GM12878 (cell line): Measurements from ENCODE around the gene TBATA. TPM values are rescaled to one million over a fixed set of nuclear protein-coding genes. Genes with fewer than 3 reads are reported as not detected.

Experiments used
- ATAC-seq: fragments of 200-7000 bp; cut with Tn5 transposase; 3 replicates; pipeline ENCODE4 v1.9.1; 2020; ENCODE audit warnings: mild to moderate bottlenecking, moderate library complexity
- BruUV-seq: library from RNA; stranded (reverse); fragments of 400-500 nt; replicated peaks from 2 replicates; lab custom pipeline; 2021; lab: Mats Ljungman, UMichigan
- CTCF ChIA-PET: fragments of 300-600 bp; sonication (Branson Sonifier 250); formaldehyde crosslinking; extraction: SDS; loops from one replicate; lab custom pipeline; 2021; ENCODE audit warnings: inconsistent platforms; lab: Yijun Ruan, JAX
- POLR2A ChIA-PET: fragments of 350-600 bp; formaldehyde crosslinking; extraction: SDS; loops from one replicate; lab custom pipeline; 2021; ENCODE audit warnings: inconsistent platforms; lab: Charles Lee
- RAD21 ChIA-PET: fragments of 300-600 bp; sonication (Branson Sonifier 250); formaldehyde crosslinking; loops from one replicate; lab custom pipeline; 2023; ENCODE audit warnings: antibody characterized with exemption; ENCODE audit not compliant: unreplicated experiment; lab: Charles Lee
- SMC1A ChIA-PET: fragments of 300-600 bp; sonication (Branson Sonifier 250); formaldehyde crosslinking; loops from one replicate; lab custom pipeline; 2023; ENCODE audit not compliant: unreplicated experiment, uncharacterized antibody; lab: Charles Lee
- DNase-seq: peaks from one replicate; pipeline ENCODE4 v3.0.0-alpha.2; 2011; ENCODE audit warnings: low read depth, low spot score
- FAIRE-seq: peaks from 3 replicates; lab custom pipeline; 2011; peaks lifted over from hg19 to GRCh38; lab: Jason Lieb, UNC
- H2AFZ ChIP-seq: 2 replicates; pipeline ENCODE4 v1.6.0; 2011; ENCODE audit warnings: low read depth, low read length, control low read depth; ENCODE audit not compliant: control insufficient read depth
- H3K27ac ChIP-seq: 2 replicates; pipeline ENCODE4 v1.5.1; 2011; ENCODE audit warnings: control low read depth; ENCODE audit not compliant: control insufficient read depth, insufficient read depth
- H3K27me3 ChIP-seq, 2 experiments: replicated peaks in 1 of 2; 2 replicates each; pipeline versions ENCODE4 v1.6.0 to v1.6.1; 2011; ENCODE audit warnings: low read length in 1 of 2; ENCODE audit not compliant: control insufficient read depth in 2 of 2, insufficient read depth in 2 of 2
- H3K36me3 ChIP-seq, 2 experiments: 2 replicates each; pipeline ENCODE4 v1.5.1; 2011; ENCODE audit warnings: low read length in 1 of 2; ENCODE audit not compliant: control insufficient read depth in 2 of 2, insufficient read depth in 2 of 2
- H3K4me1 ChIP-seq: 2 replicates; pipeline ENCODE4 v1.6.1; 2011; ENCODE audit warnings: mild to moderate bottlenecking, low read length, moderate library complexity, mixed read lengths; ENCODE audit not compliant: control insufficient read depth, insufficient read depth
- H3K4me2 ChIP-seq: 2 replicates; pipeline ENCODE4 v1.6.0; 2011; ENCODE audit warnings: control low read depth; ENCODE audit not compliant: control insufficient read depth, insufficient read depth
- H3K4me3 ChIP-seq: fragments of 200-600 bp; sonication (generic); 2 replicates; pipeline ENCODE4 v1.5.1; 2016
- H3K79me2 ChIP-seq: 2 replicates; pipeline ENCODE4 v1.6.0; 2011; ENCODE audit warnings: low read length; ENCODE audit not compliant: control insufficient read depth, insufficient read depth
- H3K9ac ChIP-seq: 2 replicates; pipeline ENCODE4 v1.8.0; 2011; ENCODE audit warnings: low read length, control low read depth, mixed read lengths; ENCODE audit not compliant: control insufficient read depth, insufficient read depth
- H3K9me3 ChIP-seq: replicated peaks from 3 replicates; pipeline ENCODE4 v1.5.1; 2011; ENCODE audit warnings: mild to moderate bottlenecking, low read length; ENCODE audit not compliant: control insufficient read depth, insufficient read depth
- H4K20me1 ChIP-seq: 2 replicates; pipeline ENCODE4 v1.6.0; 2011; ENCODE audit not compliant: control insufficient read depth, insufficient read depth
- BACH1 ChIP-seq: fragments of 450-650 bp; IDR thresholded peaks from 2 replicates; pipeline ENCODE4 v1.6.1; 2017; ENCODE audit warnings: mild to moderate bottlenecking, borderline replicate concordance
- BCLAF1 ChIP-seq: fragments of 450-650 bp; IDR thresholded peaks from 2 replicates; pipeline ENCODE4 v1.6.1; 2017; ENCODE audit warnings: antibody characterized with exemption, mild to moderate bottlenecking, moderate library complexity
- BMI1 ChIP-seq: fragments of 450-650 bp; IDR thresholded peaks from 2 replicates; pipeline ENCODE4 v1.6.1; 2016; ENCODE audit warnings: mild to moderate bottlenecking, moderate library complexity, borderline replicate concordance
- FOS ChIP-seq: IDR thresholded peaks from 3 replicates; pipeline ENCODE4 v1.6.1; 2011; ENCODE audit warnings: borderline replicate concordance; ENCODE audit not compliant: insufficient read length; ENCODE audit errors: extremely low read depth
- HCFC1 ChIP-seq: fragments of 150-350 bp; IDR thresholded peaks from 2 replicates; pipeline ENCODE4 v1.6.1; 2014; ENCODE audit warnings: low read length
- MXI1 ChIP-seq: fragments of 150-350 bp; IDR thresholded peaks from 2 replicates; pipeline ENCODE4 v1.6.1; 2011; ENCODE audit warnings: low read depth, mild to moderate bottlenecking, inconsistent platforms, low read length, improper control_type of control experiment
- PRDM15 ChIP-seq: fragments of 450-650 bp; formaldehyde crosslinking; IDR thresholded peaks from 2 replicates; pipeline ENCODE4 v1.4.0; 2020; ENCODE audit warnings: mild to moderate bottlenecking, moderate library complexity
- RELB ChIP-seq: fragments of 450-650 bp; IDR thresholded peaks from 2 replicates; pipeline ENCODE4 v1.6.1; 2017; ENCODE audit warnings: low read depth, mild to moderate bottlenecking, moderate library complexity
- RFX5 ChIP-seq: IDR thresholded peaks from 2 replicates; pipeline ENCODE4 v1.6.1; 2011; ENCODE audit warnings: low read depth, low read length, improper control_type of control experiment
- WGBS: methylation state at CpG from one replicate; pipeline ENCODE4 v1.1.6; 2016; ENCODE audit warnings: low lambda C conversion rate; ENCODE audit not compliant: insufficient replicate concordance, insufficient coverage; ENCODE audit errors: missing lambda C conversion rate; 5-methylcytosine and 5-hydroxymethylcytosine counted together
- in situ Hi-C: fragments of 300-500 bp; cut with MboI; formaldehyde crosslinking; loops from 9 replicates; pipeline ENCODE4 v1.14.3; 2018; ENCODE audit warnings: mixed read lengths
- intact Hi-C: fragments of 100-400 bp; cut with micrococcal nuclease; formaldehyde crosslinking; loops from one replicate; pipeline ENCODE4 v1.14.2; 2022; ENCODE audit not compliant: unreplicated experiment
- polyA plus RNA-seq, 11 experiments: library from polyadenylated mRNA; depleted of rRNA in 4 of 11; unstranded in 6 of 11; stranded (reverse) in 5 of 11; fragments of >200 nt; fragmentation: Nextera tagmentation in 4 of 11; fragmentation: Illumina TruSeq in 1 of 11; extraction: Ambion mirVana in 4 of 11; extraction: Trizol in 1 of 11; gene quantifications; 1 replicate in 1 of 11; 2 replicates in 10 of 11; pipeline versions ENCODE4 v1.2.1 to v1.2.3, GENCODE V29; 2011 to 2016; ENCODE audit warnings: inconsistent platforms in 2 of 11, missing spikeins in 2 of 11, low read depth in 1 of 11
- total RNA-seq, 4 experiments: library from RNA; depleted of rRNA in 3 of 4; stranded (reverse); fragments of >200 nt in 3 of 4; fragmentation: Illumina TruSeq in 1 of 4; extraction: Trizol in 1 of 4; gene quantifications; 2 replicates each; pipeline versions ENCODE4 v1.2.1 to v1.2.3, GENCODE V29; 2013 to 2021

The TBATA gene
- total and polyA plus RNA-seq, 10 of the 15 experiments (the other 5 are each of a cell fraction or from before 2014, with no cell fraction given) = not detected

- TF ChIP-seq PRDM15 (CRISPR knock-in tag) = no peak
Observed at GRCh38 chr10:70770001-70770400, 15.2 kb downstream of the TBATA start (continued).

- FAIRE-seq (no peak), ATAC-seq (no peak), DNase-seq (no peak)
- POLR2A ChIA-PET = no interaction called here
- TF ChIP-seq RFX5 (no peak), RELB (no peak), FOS (no peak), MXI1 (no peak), HCFC1 (no peak), BACH1 (no peak), BCLAF1 (no peak), BMI1 (no peak)
- Histone ChIP-seq H3K79me2 (no peaks in the 10 kb centered on the region), H2AFZ (no peak overlapping the region), H4K20me1 (no peaks in the 10 kb centered on the region), H3K4me2 (no peak overlapping the region), H3K36me3 (no peaks in the 10 kb centered on the region), H3K4me1 (no peaks in the 10 kb centered on the region), H3K9ac (no peak overlapping the region), H3K4me3 (no peak overlapping the region), H3K9me3 (peaks cover 2% of the 10 kb centered on the region; the same call in 1 of the 3 replicates), H3K27ac (no peak overlapping the region), H3K27me3 (no peaks in the 10 kb centered on the region; a peak in 1 of 4 replicates)
- in situ Hi-C loops (no loop called here), intact Hi-C loops (no loop called here)
- RAD21 ChIA-PET = no interaction called here
- no TSS peak for BruUV-seq
- SMC1A ChIA-PET = interaction anchor here (0.6 to 1.1 kb wide), 3 partner anchors 77 to 303 kb away, joined by 3 to 4 read pairs (median 3); no protein-coding TSS in a partner anchor
- 19% methylated on average over 4 of the region's 4 CpGs for WGBS
- CTCF ChIA-PET = interaction anchor here (1.5 kb wide), 1 partner anchor 10 kb away, joined by 3 read pairs; no protein-coding TSS in a partner anchor
Observed at GRCh38 chr10:70769121-70769520, 16.1 kb downstream of the TBATA start.
